Astrocyte (in vitro differentiated cells and primary cell): ENCODE measurements around the gene MRI1. TPM values are rescaled to one million over a fixed set of nuclear protein-coding genes. Genes with fewer than 3 reads are reported as not detected.

Experiments used
- DNase-seq: peaks from one replicate; pipeline ENCODE4 v3.0.0-alpha.2; 2010; ENCODE audit warnings: low read depth
- FAIRE-seq: peaks from 2 replicates; lab custom pipeline; 2011; peaks lifted over from hg19 to GRCh38; lab: Jason Lieb, UNC
- H2AFZ ChIP-seq: 2 replicates; pipeline ENCODE4 v1.6.0; 2012; ENCODE audit warnings: low read depth, low read length, inconsistent platforms
- H3K27ac ChIP-seq: 2 replicates; pipeline ENCODE4 v1.5.1; 2011; ENCODE audit warnings: low read depth, low read length, inconsistent platforms
- H3K27me3 ChIP-seq: 2 replicates; pipeline ENCODE4 v1.6.0; 2011; ENCODE audit warnings: low read length, inconsistent platforms; ENCODE audit not compliant: insufficient read depth
- H3K36me3 ChIP-seq: 2 replicates; pipeline ENCODE4 v1.5.1; 2011; ENCODE audit warnings: low read length, inconsistent platforms; ENCODE audit not compliant: insufficient read depth
- H3K4me1 ChIP-seq: 2 replicates; pipeline ENCODE4 v1.5.1; 2011; ENCODE audit warnings: low read length, inconsistent platforms; ENCODE audit not compliant: insufficient read depth
- H3K4me2 ChIP-seq: 2 replicates; pipeline ENCODE4 v1.6.0; 2012; ENCODE audit warnings: low read length, inconsistent platforms
- H3K4me3 ChIP-seq: 2 replicates; pipeline ENCODE4 v1.5.1; 2011; ENCODE audit warnings: low read depth, mild to moderate bottlenecking, low read length, inconsistent platforms; ENCODE audit not compliant: insufficient read depth
- H3K79me2 ChIP-seq: 2 replicates; pipeline ENCODE4 v1.6.0; 2012; ENCODE audit warnings: mild to moderate bottlenecking, low read length, inconsistent platforms; ENCODE audit not compliant: insufficient read depth
- H3K9ac ChIP-seq: 2 replicates; pipeline ENCODE4 v1.6.0; 2012; ENCODE audit warnings: mild to moderate bottlenecking, low read length, inconsistent platforms
- H3K9me3 ChIP-seq: 2 replicates; pipeline ENCODE4 v1.5.1; 2012; ENCODE audit warnings: low read depth, mild to moderate bottlenecking, low read length, inconsistent platforms; ENCODE audit not compliant: insufficient read depth
- H4K20me1 ChIP-seq: 2 replicates; pipeline ENCODE4 v1.6.0; 2012; ENCODE audit warnings: low read length, inconsistent platforms; ENCODE audit not compliant: insufficient read depth
- H3K27ac Mint-ChIP-seq: one replicate; pipeline ENCODE4 v1.8.0; 2021; ENCODE audit warnings: mild to moderate bottlenecking, mixed read lengths; ENCODE audit not compliant: unreplicated experiment
- H3K27me3 Mint-ChIP-seq: one replicate; pipeline ENCODE4 v1.8.0; 2021; ENCODE audit warnings: low read depth, mixed read lengths; ENCODE audit not compliant: unreplicated experiment
- H3K36me3 Mint-ChIP-seq: one replicate; pipeline ENCODE4 v1.8.0; 2021; ENCODE audit warnings: low read depth, mixed read lengths; ENCODE audit not compliant: unreplicated experiment
- H3K4me1 Mint-ChIP-seq: one replicate; pipeline ENCODE4 v1.8.0; 2021; ENCODE audit warnings: low read depth, mixed read lengths; ENCODE audit not compliant: unreplicated experiment
- H3K4me3 Mint-ChIP-seq: one replicate; pipeline ENCODE4 v1.8.0; 2021; ENCODE audit warnings: mild to moderate bottlenecking, moderate library complexity, mixed read lengths; ENCODE audit not compliant: unreplicated experiment
- H3K9me3 Mint-ChIP-seq: one replicate; pipeline ENCODE4 v1.8.0; 2021; ENCODE audit warnings: mild to moderate bottlenecking, mixed read lengths; ENCODE audit not compliant: unreplicated experiment
- CTCF ChIP-seq: IDR thresholded peaks from 2 replicates; pipeline ENCODE4 v1.5.1; 2011; ENCODE audit warnings: low read depth, mild to moderate bottlenecking, inconsistent platforms, low read length, moderate library complexity; ENCODE audit not compliant: insufficient read depth
- EZH2 ChIP-seq: IDR thresholded peaks from 2 replicates; pipeline ENCODE4 v1.6.1; 2012; ENCODE audit warnings: mild to moderate bottlenecking, low read length, inconsistent platforms; ENCODE audit not compliant: insufficient read depth
- total RNA-seq: library from RNA; stranded (reverse); gene quantifications from 2 replicates; pipeline ENCODE4 v1.2.1, GENCODE V29; 2021

The MRI1 gene
- total RNA-seq, 1 donor from 2014 or later = 26.6 TPM

GRCh38 chr19:13744174-13744573, 20.1 kb upstream of the MRI1 start:
- no peak for TF ChIP-seq CTCF
- no peak for TF ChIP-seq EZH2
- H2AFZ ChIP-seq = no peak overlapping the region
- DNase-seq (no peak), FAIRE-seq (no peak)
- no peaks in the 10 kb centered on the region for H3K9me3 ChIP-seq
- H3K27ac ChIP-seq = no peak overlapping the region
- Mint-ChIP-seq H3K36me3 (peaks cover 7% of the 10 kb centered on the region), H3K4me1 (no peaks in the 10 kb centered on the region), H3K4me3 (no peak overlapping the region), H3K27ac (no peak overlapping the region), H3K27me3 (no peaks in the 10 kb centered on the region), H3K9me3 (peaks cover 5% of the 10 kb centered on the region)
- H3K4me2 ChIP-seq = no peak overlapping the region
- no peaks in the 10 kb centered on the region for H3K36me3 ChIP-seq
- H4K20me1 ChIP-seq = no peaks in the 10 kb centered on the region
- H3K4me1 ChIP-seq = peaks cover 14% of the 10 kb centered on the region
- H3K27me3 ChIP-seq = no peaks in the 10 kb centered on the region
- peaks cover 14% of the 10 kb centered on the region for H3K79me2 ChIP-seq
- H3K9ac ChIP-seq = no peak overlapping the region
- no peak overlapping the region for H3K4me3 ChIP-seq

- Mint-ChIP-seq H3K9me3 (peaks cover 5% of the 10 kb centered on the region), H3K4me3 (peak overlapping the region; percentile 96), H3K27me3 (no peaks in the 10 kb centered on the region), H3K4me1 (no peaks in the 10 kb centered on the region), H3K27ac (no peak overlapping the region), H3K36me3 (peaks cover 6% of the 10 kb centered on the region)
- Histone ChIP-seq H2AFZ (peak overlapping the region; percentile 44), H4K20me1 (peaks cover 3% of the 10 kb centered on the region), H3K27ac (no peak overlapping the region), H3K36me3 (no peaks in the 10 kb centered on the region), H3K27me3 (no peaks in the 10 kb centered on the region), H3K4me3 (peak overlapping the region; percentile 81), H3K4me1 (peaks cover 14% of the 10 kb centered on the region), H3K4me2 (peak overlapping the region; percentile 65), H3K79me2 (peaks cover 25% of the 10 kb centered on the region), H3K9me3 (no peaks in the 10 kb centered on the region), H3K9ac (no peak overlapping the region)
- DNase-seq (no peak), FAIRE-seq (no peak)
- TF ChIP-seq EZH2 = no peak
- no peak for TF ChIP-seq CTCF
Measured at GRCh38 chr19:13747098-13747453, 17.2 kb upstream of the MRI1 start.

DNA sequence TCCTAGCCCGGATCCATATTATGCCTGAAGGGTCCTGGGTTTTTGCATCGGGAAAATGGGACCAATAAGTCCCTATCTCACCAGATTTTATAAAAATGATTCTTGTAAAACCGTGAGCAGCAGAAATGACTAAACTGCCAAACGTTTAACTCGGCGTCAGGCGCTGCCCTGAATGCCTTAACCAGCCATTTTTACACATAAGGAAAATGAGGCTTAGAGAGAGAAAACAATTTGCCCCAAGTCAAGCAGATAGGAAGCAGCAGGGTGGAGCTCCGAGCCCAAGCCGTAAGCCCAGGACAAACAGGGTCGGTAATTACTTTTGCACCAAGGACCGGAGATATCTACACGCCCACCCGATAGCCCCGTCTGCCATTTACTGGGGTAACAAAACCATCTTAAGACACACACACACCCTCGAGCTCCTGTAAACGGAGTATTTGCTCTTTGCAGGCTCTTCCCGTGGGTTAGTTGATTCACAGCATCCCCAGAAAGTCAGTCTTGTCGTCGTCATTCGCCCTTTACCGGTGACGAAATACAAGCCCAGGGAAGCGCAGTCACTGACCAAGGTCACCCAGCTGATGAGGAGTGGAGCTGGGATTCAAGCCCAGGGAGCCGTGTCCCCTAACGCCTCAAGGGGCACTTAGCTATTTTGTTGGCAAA, 16.0 kb upstream of the MRI1 start:
- no peak for TF ChIP-seq EZH2
- TF ChIP-seq CTCF = no peak
- H3K27ac Mint-ChIP-seq = peak overlapping the region; percentile 87
- peak overlapping the region; percentile 78 for H3K27ac ChIP-seq

More for the DNA sequence above, 16.0 kb upstream of the MRI1 start:
- Histone ChIP-seq H3K27me3 (no peaks in the 10 kb centered on the region), H3K4me2 (peak overlapping the region; percentile 96), H4K20me1 (peaks cover 3% of the 10 kb centered on the region), H2AFZ (peak overlapping the region; percentile 27), H3K9me3 (no peaks in the 10 kb centered on the region), H3K9ac (peak overlapping the region; percentile 90), H3K79me2 (peaks cover 25% of the 10 kb centered on the region), H3K36me3 (peaks cover 4% of the 10 kb centered on the region), H3K4me1 (peaks cover 5% of the 10 kb centered on the region), H3K4me3 (peak overlapping the region; percentile 81)
- FAIRE-seq (no peak), DNase-seq (peak; percentile 53)
- H3K4me3 Mint-ChIP-seq = peak overlapping the region; percentile 96
- H3K9me3 Mint-ChIP-seq = peaks cover 5% of the 10 kb centered on the region
- no peaks in the 10 kb centered on the region for H3K27me3 Mint-ChIP-seq
- H3K36me3 Mint-ChIP-seq = peaks cover 8% of the 10 kb centered on the region
- H3K4me1 Mint-ChIP-seq = no peaks in the 10 kb centered on the region
